ENCODE data around the gene EFCAB12.

The EFCAB12 gene

GRCh38 chr3:129425619-129426018 lies 2.8 kb downstream of the EFCAB12 start:
- no peak for TF ChIP-seq EP300 (IDR thresholded peaks at IDR 0.05; ENCODE audit: borderline replicate concordance)
- no peak for TF ChIP-seq CREB1 (IDR thresholded peaks at IDR 0.05; ENCODE audit: low read depth)
- no peak for TF ChIP-seq TAF1 (IDR thresholded peaks at IDR 0.05; ENCODE audit: low read depth)
- TF ChIP-seq YY1 (IDR thresholded peaks at IDR 0.05; ENCODE audit: low read depth), result no peak
- TF ChIP-seq, protein P1, sequence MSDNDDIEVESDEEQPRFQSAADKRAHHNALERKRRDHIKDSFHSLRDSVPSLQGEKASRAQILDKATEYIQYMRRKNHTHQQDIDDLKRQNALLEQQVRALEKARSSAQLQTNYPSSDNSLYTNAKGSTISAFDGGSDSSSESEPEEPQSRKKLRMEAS (IDR thresholded peaks at IDR 0.05), result no peak
- TF ChIP-seq CEBPB (IDR thresholded peaks at IDR 0.05), result no peak
- no peak for TF ChIP-seq RAD21 (IDR thresholded peaks at IDR 0.05; ENCODE audit: low read depth)
- TF ChIP-seq, protein P2, sequence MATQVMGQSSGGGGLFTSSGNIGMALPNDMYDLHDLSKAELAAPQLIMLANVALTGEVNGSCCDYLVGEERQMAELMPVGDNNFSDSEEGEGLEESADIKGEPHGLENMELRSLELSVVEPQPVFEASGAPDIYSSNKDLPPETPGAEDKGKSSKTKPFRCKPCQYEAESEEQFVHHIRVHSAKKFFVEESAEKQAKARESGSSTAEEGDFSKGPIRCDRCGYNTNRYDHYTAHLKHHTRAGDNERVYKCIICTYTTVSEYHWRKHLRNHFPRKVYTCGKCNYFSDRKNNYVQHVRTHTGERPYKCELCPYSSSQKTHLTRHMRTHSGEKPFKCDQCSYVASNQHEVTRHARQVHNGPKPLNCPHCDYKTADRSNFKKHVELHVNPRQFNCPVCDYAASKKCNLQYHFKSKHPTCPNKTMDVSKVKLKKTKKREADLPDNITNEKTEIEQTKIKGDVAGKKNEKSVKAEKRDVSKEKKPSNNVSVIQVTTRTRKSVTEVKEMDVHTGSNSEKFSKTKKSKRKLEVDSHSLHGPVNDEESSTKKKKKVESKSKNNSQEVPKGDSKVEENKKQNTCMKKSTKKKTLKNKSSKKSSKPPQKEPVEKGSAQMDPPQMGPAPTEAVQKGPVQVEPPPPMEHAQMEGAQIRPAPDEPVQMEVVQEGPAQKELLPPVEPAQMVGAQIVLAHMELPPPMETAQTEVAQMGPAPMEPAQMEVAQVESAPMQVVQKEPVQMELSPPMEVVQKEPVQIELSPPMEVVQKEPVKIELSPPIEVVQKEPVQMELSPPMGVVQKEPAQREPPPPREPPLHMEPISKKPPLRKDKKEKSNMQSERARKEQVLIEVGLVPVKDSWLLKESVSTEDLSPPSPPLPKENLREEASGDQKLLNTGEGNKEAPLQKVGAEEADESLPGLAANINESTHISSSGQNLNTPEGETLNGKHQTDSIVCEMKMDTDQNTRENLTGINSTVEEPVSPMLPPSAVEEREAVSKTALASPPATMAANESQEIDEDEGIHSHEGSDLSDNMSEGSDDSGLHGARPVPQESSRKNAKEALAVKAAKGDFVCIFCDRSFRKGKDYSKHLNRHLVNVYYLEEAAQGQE (IDR thresholded peaks at IDR 0.05; ENCODE audit: low read depth), result no peak
- no peak for TF ChIP-seq NFIC (IDR thresholded peaks at IDR 0.05)
- no peak for TF ChIP-seq TCF12 (IDR thresholded peaks at IDR 0.05; ENCODE audit: low read depth)
- no peak for TF ChIP-seq TEAD4 (IDR thresholded peaks at IDR 0.05)
- TF ChIP-seq FOXM1 (IDR thresholded peaks at IDR 0.05; ENCODE audit: borderline replicate concordance, low read depth), result no peak
- no peak for TF ChIP-seq ZBTB7A (IDR thresholded peaks at IDR 0.05; ENCODE audit: low read depth)
- no peak for TF ChIP-seq USF1 (IDR thresholded peaks at IDR 0.05)
- no peak for TF ChIP-seq EGR1 (IDR thresholded peaks at IDR 0.05)

GRCh38 chr3:129425213-129425612 lies 3.2 kb downstream of the EFCAB12 start:
- no peak for TF ChIP-seq EP300 (IDR thresholded peaks at IDR 0.05; ENCODE audit: borderline replicate concordance)
- no peak for TF ChIP-seq USF1 (IDR thresholded peaks at IDR 0.05)
- TF ChIP-seq NFIC (IDR thresholded peaks at IDR 0.05), result no peak

GRCh38 chr3:129424185-129424841 lies 4.1 kb downstream of the EFCAB12 start:
- TF ChIP-seq TEAD4 (IDR thresholded peaks at IDR 0.05), result no peak
- TF ChIP-seq CEBPB (IDR thresholded peaks at IDR 0.05), result no peak
- TF ChIP-seq EP300 (IDR thresholded peaks at IDR 0.05; ENCODE audit: borderline replicate concordance), result no peak
- TF ChIP-seq, protein P2 (IDR thresholded peaks at IDR 0.05; ENCODE audit: low read depth), result no peak
- no peak for TF ChIP-seq YY1 (IDR thresholded peaks at IDR 0.05; ENCODE audit: low read depth)
- no peak for TF ChIP-seq RAD21 (IDR thresholded peaks at IDR 0.05; ENCODE audit: low read depth)
- no peak for TF ChIP-seq ZBTB7A (IDR thresholded peaks at IDR 0.05; ENCODE audit: low read depth)
- TF ChIP-seq CREB1 (IDR thresholded peaks at IDR 0.05; ENCODE audit: low read depth), result no peak
- TF ChIP-seq NFIC (IDR thresholded peaks at IDR 0.05), result no peak
- no peak for TF ChIP-seq TCF12 (IDR thresholded peaks at IDR 0.05; ENCODE audit: low read depth)
- no peak for TF ChIP-seq TAF1 (IDR thresholded peaks at IDR 0.05; ENCODE audit: low read depth)

GRCh38 chr3:129422897-129423296 lies 5.5 kb downstream of the EFCAB12 start:
- TF ChIP-seq YY1 (IDR thresholded peaks at IDR 0.05; ENCODE audit: low read depth), result no peak
- TF ChIP-seq TAF1 (IDR thresholded peaks at IDR 0.05; ENCODE audit: low read depth), result no peak
- TF ChIP-seq RAD21 (IDR thresholded peaks at IDR 0.05; ENCODE audit: low read depth), result no peak
- TF ChIP-seq TEAD4 (IDR thresholded peaks at IDR 0.05), result no peak
- no peak for TF ChIP-seq NFIC (IDR thresholded peaks at IDR 0.05)
- TF ChIP-seq CREB1 (IDR thresholded peaks at IDR 0.05; ENCODE audit: low read depth), result no peak
- TF ChIP-seq EGR1 (IDR thresholded peaks at IDR 0.05), result no peak
- no peak for TF ChIP-seq ZBTB7A (IDR thresholded peaks at IDR 0.05; ENCODE audit: low read depth)
- TF ChIP-seq, protein P2 (IDR thresholded peaks at IDR 0.05; ENCODE audit: low read depth), result no peak
- TF ChIP-seq, protein P1 (IDR thresholded peaks at IDR 0.05), result no peak
- TF ChIP-seq EP300 (IDR thresholded peaks at IDR 0.05; ENCODE audit: borderline replicate concordance), result no peak
- no peak for TF ChIP-seq FOXM1 (IDR thresholded peaks at IDR 0.05; ENCODE audit: borderline replicate concordance, low read depth)
- no peak for TF ChIP-seq USF1 (IDR thresholded peaks at IDR 0.05)
- no peak for TF ChIP-seq TCF12 (IDR thresholded peaks at IDR 0.05; ENCODE audit: low read depth)
- no peak for TF ChIP-seq CEBPB (IDR thresholded peaks at IDR 0.05)
